Skeletal muscle cell (primary cell): ENCODE results near the gene VPS37B.

Experiments used
- DNase-seq: peaks from one replicate; pipeline ENCODE4 v3.0.0-alpha.2; 2010; ENCODE audit warnings: low read depth
- H3K4me3 ChIP-seq: 2 replicates; pipeline ENCODE4 v1.5.1; 2011; ENCODE audit warnings: low read depth, mild to moderate bottlenecking, control low read depth, low read length, moderate library complexity

VPS37B gene

DNA sequence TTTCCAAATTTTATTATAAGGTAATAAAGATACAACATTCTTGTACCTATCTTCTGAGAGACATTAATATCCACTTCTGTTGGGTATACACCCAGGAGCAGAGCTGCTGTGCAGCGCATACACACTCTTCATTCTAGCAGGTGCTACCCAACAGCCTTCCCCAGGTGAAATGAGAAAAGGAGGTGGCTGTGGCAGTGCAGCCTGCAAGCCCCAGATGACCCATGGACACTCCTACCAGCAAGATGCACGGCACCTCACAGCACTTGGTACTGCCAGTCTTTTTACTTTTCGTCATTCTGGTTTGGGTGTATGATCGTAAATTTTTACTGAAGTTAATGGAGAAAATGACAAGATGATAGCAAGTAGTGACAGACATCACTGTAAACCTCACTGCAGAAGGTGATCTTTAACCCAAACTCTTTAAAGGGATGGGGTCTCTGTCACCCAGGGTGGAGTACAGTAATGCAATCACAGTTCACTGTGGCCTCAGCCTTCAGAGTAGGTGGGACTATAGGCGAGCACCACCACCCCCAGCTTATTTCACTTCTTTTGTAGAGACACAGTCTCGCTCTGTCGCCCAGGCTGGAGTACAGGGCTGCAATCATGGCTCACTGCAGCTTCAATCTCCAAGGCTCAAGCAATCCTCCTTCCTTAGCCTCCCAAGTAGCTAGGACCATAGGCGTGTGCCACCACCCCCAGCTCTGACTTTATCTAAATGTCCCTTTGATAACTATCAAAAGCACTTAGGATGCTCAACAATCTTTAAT is 26.5 kb downstream of the VPS37B start:
- DNase-seq = no peak
- no peak overlapping the region for H3K4me3 ChIP-seq

DNA sequence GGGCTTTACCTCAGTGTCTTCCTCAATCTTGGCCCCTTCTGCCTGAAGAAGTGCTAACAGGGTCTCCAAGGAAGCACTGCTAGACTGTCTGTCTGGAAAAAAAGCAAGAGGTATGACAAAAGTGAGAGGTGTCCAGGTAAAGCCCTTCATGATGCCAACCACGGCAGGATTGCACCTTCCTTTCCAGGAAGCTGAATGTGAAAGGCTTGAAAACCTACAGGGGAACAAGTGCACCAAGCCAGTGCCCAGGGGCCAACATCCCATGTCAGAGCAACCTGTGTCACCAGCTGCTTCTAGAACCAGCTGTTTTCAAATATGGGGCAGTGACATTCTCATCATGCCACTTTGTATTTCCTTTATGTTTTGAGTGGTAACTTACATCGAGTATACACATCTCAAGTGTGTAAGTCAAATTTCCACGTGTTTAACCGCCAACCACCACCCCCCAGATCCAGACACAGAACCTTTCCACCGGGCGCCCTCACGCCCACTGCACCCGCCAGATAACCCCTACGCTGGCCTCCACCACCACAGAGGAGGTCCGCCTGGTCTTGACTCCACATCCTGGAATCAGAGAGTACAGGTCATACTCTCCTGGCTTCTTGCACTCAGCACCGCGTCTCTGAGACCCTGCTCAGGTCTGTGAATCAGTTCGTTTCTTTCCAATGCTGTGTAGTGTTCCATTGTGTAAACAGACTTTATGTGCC is 27.3 kb downstream of the VPS37B start:
- no peak overlapping the region for H3K4me3 ChIP-seq
- DNase-seq = no peak

DNA sequence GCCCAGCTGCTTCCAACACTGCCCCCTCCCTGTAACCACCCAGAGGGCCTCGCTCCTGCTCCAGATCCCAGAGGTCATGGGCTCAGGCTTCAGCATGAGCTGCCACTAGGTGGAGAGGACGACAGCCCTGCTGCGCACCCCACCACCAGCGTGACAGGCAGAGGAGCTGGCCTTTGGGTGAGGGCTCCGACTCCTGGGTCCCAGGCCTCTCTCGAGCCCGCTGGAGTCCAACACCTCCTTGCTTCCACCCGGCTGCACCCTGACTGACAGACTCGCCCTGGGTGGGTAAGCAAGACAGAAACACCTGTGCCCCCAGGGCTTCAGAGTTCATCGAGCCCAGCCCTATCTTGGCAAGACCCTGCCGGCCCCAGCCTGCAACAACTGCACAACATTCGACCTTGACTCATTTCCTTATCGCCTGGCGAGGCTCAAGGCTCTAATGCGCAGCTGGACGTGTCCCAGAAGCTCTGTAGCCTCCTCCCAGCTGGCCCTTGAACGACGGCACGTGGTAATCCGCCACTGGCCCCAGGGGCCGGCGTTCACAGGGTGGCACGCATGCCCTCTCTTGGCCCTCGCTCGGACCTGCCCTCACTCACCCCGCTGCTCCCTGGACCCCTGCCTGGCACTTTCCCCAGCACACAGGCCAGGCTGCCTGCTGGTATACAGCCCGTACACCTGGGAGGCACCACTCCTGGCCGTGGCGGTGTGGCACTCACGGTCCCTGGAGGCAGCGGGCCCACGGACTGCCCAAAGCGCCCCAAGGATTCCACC is 28.0 kb downstream of the VPS37B start:
- no peak for DNase-seq
- H3K4me3 ChIP-seq = no peak overlapping the region

DNA sequence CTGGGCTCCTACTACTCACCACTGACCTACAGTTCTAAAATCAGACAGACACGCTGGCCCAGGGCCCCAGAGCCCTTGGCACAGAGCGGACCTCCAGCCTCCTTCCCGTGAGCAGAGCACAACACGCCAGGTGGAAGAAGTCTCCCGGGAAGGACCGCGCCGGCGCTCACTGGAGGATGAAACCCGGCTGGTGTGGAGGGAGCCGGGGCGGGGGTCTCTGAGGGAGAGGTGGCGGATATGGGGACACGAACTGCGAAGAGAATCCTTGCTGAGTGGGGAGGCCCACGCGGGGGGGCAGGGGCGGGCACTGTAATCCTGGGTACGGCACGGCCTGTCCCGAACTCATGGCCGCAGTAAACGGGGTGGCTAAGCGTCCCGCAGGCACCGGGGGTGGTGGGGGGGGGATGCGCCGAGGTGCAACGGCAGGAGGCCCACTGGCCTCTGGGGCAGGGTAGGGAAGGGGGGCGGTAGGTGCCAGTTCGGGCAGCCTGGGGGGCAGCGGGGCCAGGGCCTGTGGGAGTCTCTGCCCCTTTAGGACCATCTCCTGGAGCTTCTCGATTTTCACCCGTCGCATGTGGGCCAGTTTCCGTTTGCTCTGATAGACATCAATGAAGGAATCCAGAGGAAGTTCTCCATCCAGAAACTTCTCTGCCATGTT is 28.8 kb downstream of the VPS37B start:
- no peak for DNase-seq
- H3K4me3 ChIP-seq = no peak overlapping the region

- no peak for DNase-seq
These were observed 29.5 kb downstream of the VPS37B start for GRCh38 chr12:122866379-122866778.

DNA sequence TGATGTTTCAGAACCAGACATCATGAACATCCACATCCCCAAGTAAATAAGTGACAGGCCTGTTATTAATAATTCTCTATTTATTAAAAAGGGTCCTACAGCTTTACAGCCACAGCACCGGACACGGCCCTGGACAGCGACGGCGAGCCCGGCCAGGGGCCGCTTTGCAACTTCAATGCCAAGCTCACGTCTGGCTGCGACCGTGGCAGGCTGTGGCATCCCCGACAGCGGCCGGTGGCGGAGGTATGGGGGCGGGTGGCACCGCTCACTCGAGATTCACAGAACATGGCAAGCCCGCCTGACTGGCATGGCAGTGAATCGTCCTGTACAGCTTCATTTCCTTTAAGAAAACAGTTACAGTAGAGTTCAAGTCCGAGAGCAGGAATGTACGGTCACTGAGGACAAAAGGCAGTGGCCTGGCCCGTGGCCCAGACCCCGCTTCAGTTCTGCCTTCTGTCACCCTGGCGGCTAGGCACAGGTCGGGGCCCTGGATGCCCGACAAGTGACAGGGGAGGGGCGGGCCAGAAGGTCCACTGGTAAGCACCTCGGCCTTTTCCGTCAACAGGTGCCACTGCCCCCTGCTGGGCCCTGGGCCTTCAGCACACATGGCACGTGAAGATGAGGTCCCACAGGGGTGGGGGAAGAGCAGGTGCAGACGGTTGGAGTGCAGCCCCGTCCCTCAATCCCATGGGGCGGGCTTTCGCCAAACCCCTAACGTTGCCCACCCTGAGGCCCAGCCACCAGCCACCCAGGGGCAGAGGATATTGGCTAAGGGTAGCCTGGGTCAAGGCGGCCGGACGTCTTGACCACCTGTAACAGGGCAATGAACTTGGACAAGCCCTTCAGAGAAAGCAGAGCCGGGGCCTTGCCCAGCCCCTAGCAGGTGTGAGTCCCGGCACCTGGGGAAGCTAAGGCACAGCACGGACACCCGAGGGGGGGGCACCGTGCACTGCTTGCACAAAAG is 30.4 kb downstream of the VPS37B start:
- no peak for DNase-seq
- no peak overlapping the region for H3K4me3 ChIP-seq

More at GRCh38 chr12:122866379-122866778, 29.5 kb downstream of the VPS37B start:
- no peak overlapping the region for H3K4me3 ChIP-seq

DNA sequence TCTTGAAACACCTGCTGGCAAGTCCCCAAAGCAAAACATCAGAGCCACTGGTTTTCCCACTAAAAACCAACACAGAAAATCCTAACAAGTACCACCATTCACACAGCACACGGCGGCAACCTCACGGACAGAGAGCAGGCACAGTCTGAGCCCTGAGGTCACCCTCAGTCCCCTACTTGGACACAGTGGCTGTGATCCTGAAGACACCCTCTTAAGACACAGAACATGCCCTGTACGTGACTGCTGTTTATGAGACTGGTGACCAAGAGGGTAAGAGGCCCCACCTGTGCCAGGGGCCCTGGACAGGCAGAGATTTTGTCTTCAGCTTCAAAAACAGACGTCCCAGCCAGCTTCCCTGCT is 31.1 kb downstream of the VPS37B start:
- no peak overlapping the region for H3K4me3 ChIP-seq
- DNase-seq = no peak

DNA sequence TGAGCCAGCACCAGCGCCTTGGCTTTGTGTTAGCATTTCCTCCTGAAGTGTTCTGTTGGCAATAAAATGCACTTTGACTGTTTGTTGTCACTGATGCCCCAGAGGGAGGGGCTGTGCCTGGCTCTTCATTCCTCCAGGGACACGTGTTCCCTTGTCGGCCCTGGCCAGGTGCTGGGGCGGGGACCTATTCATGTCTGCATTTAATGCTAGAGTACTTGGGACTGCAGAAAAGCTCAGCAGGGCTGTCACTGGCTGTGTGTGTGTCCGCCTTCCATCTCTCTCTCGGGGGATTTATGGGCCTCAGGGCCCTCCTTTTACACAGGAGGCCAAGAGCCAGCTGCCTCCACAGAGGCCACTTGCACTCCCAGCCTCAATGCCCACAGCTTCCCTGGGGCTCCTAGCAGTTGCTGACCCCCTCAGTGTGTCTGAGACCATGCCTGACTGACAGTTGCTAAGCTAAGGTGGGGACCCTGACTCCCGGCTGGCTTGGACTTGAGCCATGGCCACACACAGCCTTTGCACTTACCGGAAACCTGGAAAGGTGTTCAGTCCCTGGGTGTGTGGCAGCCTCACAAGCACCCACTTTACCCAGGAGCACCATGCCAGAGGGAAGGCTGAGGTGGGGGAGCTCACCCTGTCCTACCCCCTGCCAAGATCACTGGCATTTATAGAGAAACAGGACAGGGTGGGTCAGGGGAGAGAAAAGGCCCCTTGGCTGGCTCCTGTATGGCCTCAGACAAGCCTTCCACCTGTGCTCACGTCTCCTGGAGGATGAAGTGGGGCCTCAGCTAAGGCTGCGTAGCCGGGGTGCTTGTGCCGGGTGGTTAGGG is 32.8 kb downstream of the VPS37B start:
- H3K4me3 ChIP-seq = no peak overlapping the region
- no peak for DNase-seq

GRCh38 chr12:122862110-122862634 is 33.8 kb downstream of the VPS37B start:
- no peak overlapping the region for H3K4me3 ChIP-seq
- DNase-seq = no peak

- DNase-seq = no peak
- no peak overlapping the region for H3K4me3 ChIP-seq
These were observed 34.3 kb downstream of the VPS37B start for GRCh38 chr12:122861587-122861970.

DNA sequence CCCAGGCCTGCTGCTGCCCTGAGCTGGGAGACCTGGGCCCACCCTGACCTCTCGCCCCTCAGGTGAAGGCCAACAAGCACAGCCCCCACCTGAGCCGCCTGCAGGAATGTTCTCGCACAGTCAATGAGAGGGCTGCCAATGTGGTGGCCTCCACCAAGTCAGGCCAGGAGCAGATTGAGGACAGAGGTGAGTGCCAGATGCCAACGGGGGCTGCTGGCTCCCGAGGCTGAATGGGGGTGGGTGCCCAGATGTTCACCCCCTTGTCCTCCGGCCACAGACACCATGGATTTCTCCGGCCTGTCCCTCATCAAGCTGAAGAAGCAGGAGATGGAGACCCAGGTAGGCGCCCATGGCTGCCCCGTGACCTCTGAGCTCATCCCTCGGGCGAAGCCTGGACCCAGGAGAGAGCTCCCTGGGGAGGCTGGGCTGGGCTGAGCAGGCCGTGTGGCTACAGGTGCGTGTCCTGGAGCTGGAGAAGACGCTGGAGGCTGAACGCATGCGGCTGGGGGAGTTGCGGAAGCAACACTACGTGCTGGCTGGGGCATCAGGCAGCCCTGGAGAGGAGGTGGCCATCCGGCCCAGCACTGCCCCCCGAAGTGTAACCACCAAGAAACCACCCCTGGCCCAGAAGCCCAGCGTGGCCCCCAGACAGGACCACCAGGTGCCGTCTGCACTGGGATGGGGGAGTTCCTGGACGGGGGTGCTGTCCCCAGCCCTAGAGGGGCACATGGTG is 34.9 kb downstream of the VPS37B start:
- no peak for DNase-seq
- no peak overlapping the region for H3K4me3 ChIP-seq

DNA sequence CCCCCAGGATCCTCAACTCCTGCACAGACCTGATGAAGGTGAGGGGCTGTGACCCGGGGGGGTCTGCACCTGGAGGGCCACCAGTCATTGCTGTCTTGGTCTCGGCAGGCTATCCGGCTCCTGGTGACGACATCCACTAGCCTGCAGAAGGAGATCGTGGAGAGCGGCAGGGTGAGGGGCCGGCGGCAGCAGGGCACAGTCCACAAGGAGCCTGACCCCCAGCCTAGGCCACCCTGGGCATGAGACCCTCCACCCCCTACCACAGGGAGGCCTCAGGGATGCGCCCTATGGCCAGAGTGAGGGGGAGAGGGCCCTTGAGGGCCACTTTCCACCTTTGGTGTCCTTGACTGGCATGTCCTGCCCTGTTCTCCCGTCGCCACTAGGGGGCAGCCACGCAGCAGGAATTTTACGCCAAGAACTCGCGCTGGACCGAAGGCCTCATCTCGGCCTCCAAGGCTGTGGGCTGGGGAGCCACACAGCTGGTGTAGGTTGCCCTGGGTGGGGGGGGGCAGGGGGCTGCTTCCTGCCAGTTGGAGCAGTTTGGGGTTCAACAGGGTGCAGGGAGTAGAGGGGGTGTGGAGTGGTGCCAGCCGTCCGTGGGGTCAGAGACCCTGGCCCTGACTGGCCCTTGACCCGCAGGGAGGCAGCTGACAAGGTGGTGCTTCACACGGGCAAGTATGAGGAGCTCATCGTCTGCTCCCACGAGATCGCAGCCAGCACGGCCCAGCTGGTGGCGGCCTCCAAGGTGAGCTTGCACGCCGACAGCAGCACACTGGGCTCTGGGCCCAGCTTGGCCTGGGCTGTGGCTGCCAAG is 35.7 kb downstream of the VPS37B start:
- DNase-seq = no peak
- H3K4me3 ChIP-seq = no peak overlapping the region

GRCh38 chr12:122859303-122860039 is 36.5 kb downstream of the VPS37B start:
- no peak for DNase-seq

DNA sequence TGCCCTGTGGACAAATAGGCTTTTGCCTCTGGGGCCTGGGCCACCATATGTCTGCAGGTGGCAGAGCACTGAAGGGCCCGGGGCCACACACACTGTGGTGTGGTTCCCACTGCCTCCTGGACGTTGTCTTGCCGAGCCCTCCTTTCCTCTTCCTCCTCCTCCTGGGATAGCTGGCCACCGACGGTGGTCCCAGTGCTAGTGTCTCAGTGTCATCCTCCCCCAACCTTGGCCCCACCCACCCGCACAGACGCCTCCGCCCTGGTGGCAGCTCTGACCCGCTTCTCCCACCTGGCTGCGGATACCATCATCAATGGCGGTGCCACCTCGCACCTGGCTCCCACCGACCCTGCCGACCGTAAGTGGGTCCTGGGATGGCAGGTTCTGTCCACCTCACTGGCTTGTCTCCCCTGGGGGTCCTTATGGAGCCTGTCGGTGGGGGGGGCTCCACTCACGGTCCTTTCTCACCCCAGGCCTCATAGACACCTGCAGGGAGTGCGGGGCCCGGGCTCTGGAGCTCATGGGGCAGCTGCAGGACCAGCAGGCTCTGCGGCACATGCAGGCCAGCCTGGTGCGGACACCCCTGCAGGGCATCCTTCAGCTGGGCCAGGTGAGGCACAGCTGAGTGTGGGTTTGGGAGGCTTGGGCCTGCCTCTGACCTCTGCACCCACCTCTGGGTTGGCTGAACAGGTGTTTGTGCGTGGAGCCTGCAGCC is 37.2 kb downstream of the VPS37B start:
- no peak for DNase-seq
- H3K4me3 ChIP-seq = no peak overlapping the region

More at GRCh38 chr12:122859303-122860039, 36.5 kb downstream of the VPS37B start:
- no peak overlapping the region for H3K4me3 ChIP-seq

- H3K4me3 ChIP-seq = no peak overlapping the region
- no peak for DNase-seq
These were observed 37.8 kb downstream of the VPS37B start for GRCh38 chr12:122858171-122858570.
